ENCODE data around the gene PSMD4. TPM values are rescaled to one million over a fixed set of nuclear protein-coding genes. Genes with fewer than 3 reads are reported as not detected.

PSMD4 gene
- total and polyA plus RNA-seq, 8 donors: 53.7 to 104 (median 82.7) TPM

DNA sequence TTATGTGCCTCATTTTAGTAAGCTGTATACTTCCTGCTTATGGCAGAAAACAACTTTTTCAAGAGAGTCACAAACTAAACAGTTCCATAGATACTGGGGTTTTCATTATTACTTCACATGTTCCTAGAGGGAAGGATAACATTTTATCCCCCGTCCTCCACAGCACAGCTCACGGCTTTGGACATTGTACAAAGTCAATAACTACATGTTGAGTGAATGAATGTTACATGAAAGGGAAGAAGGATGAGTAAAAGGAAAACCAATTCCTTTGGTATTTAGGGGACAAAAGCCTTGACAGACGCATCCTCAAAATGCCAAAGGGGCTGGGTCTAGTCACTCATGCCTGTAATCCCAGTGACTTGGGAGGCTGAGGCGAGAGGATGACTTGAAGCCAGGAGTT, 57.9 kb downstream of the PSMD4 start:
- H3K9me3 ChIP-seq: no peaks in the 10 kb centered on the region
- H3K4me1 ChIP-seq: peaks cover 0 to 13% (median 3%) of the 10 kb centered on the region in 3 donors
- 91 to 97% methylated on average over 4 of the region's 4 CpGs for WGBS, 2 donors
- intact Hi-C loops (cut with DNase I): no loop called here
- ATAC-seq: no peak
- no peak overlapping the region for H3K4me3 ChIP-seq
- no peak for FAIRE-seq
- DNase-seq: no peak
- H3K36me3 ChIP-seq: peaks cover 0 to 32% (median 6%) of the 10 kb centered on the region in 3 donors
- H3K27me3 ChIP-seq: no peaks in the 10 kb centered on the region
- TF ChIP-seq, protein P1, sequence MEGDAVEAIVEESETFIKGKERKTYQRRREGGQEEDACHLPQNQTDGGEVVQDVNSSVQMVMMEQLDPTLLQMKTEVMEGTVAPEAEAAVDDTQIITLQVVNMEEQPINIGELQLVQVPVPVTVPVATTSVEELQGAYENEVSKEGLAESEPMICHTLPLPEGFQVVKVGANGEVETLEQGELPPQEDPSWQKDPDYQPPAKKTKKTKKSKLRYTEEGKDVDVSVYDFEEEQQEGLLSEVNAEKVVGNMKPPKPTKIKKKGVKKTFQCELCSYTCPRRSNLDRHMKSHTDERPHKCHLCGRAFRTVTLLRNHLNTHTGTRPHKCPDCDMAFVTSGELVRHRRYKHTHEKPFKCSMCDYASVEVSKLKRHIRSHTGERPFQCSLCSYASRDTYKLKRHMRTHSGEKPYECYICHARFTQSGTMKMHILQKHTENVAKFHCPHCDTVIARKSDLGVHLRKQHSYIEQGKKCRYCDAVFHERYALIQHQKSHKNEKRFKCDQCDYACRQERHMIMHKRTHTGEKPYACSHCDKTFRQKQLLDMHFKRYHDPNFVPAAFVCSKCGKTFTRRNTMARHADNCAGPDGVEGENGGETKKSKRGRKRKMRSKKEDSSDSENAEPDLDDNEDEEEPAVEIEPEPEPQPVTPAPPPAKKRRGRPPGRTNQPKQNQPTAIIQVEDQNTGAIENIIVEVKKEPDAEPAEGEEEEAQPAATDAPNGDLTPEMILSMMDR (IDR thresholded peaks at IDR 0.05): no peak
- peak overlapping the region in 2 of 4 donors; percentile 4 to 62 for H3K27ac ChIP-seq

DNA sequence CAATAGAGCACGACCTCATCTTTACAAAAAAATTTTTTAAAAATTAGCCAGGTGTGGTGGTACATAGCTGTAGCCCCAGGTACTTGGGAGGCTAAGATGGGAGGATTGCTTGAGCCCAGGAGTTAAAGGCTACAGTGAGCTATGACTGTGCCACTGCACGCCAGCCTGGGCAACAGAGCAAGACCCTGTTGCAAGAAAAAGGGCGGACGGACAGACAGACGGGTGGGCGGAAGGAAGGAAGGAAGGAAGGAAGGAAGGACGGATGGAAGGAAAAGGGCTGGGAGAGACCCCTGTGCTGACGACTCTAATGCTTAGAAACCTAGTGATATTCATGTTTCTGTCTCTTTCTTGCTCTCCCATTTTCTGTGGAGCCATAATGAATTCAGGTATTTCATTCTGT, 58.3 kb downstream of the PSMD4 start:
- no peak overlapping the region for H3K4me3 ChIP-seq
- TF ChIP-seq, protein P1 (IDR thresholded peaks at IDR 0.05): no peak
- intact Hi-C loops (cut with DNase I): no loop called here
- no peak overlapping the region for H3K27ac ChIP-seq
- no peak for ATAC-seq
- H3K4me1 ChIP-seq: peaks cover 0 to 13% (median 3%) of the 10 kb centered on the region in 3 donors
- H3K9me3 ChIP-seq: no peaks in the 10 kb centered on the region
- DNase-seq: no peak
- no peaks in the 10 kb centered on the region for H3K27me3 ChIP-seq
- FAIRE-seq: no peak
- 90% methylated on average over 8 of the region's 8 CpGs for WGBS, 2 donors
- peaks cover 0 to 30% (median 4%) of the 10 kb centered on the region in 3 donors for H3K36me3 ChIP-seq

DNA sequence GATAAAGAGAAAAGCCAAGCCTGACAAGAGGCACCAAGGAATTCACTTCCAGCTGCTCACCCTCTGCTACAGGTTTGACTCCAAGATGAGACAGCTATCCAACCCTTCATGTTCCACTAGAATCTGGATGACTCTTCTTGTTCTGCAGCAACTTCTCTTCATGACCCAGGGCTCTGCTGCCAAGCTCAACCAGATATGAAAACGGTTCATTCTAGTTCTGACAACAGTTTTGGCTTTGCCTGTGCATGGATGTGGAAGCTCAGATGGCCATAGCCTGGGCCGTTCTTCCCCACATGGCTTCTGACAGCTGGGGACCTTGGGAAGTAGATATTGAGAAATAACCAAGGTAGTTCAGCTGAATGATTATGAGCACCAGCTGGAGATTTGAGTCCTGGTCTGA, 59.0 kb downstream of the PSMD4 start:
- WGBS, 2 donors: 38% methylated on average over 2 of the region's 2 CpGs
- Histone ChIP-seq H3K4me3 (no peak overlapping the region), H3K9me3 (no peaks in the 10 kb centered on the region), H3K4me1 (peaks cover 0 to 13% (median 3%) of the 10 kb centered on the region in 3 donors), H3K36me3 (peaks cover 0 to 23% (median 4%) of the 10 kb centered on the region in 3 donors), H3K27ac (no peak overlapping the region), H3K27me3 (no peaks in the 10 kb centered on the region)
- DNase-seq (no peak), FAIRE-seq (no peak), ATAC-seq (peak in 1 of 4 donors; percentile 11)
- TF ChIP-seq, protein P1 (IDR thresholded peaks at IDR 0.05): no peak
- intact Hi-C loops (cut with DNase I): no loop called here

DNA sequence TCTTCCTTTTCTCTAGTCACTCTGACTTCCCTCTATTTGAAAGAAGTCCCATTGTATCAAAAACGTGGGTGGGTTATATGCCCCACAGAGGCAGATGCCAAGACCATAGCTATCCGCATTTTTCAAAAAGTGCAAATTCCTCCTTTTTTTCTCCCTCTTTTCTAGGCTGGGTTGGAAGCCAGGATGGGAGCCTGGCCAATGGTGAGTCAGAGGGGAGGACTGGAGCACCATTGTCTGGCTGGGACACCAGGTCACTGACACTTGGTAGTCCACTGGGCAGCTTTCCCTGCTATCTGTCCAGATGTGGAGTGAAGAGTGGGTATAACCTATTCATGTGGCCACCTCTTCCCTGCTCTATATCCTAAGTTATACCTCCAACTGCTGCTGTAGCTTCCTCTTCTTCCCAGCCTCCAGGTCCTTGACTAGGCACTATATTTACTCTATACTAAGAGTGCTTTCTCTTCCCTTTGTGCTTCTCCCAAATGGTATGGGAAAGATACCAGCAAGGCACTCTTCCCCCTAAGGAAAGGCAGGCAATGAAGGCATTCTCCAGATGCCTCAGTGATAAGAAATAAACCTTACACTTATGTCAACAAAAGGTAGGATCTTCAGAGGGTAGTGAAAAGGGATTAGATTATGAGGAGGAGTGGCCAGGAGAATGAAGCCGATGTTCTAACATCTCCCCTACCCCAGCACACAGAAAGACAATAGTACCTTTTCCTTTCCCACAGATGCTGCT, 59.8 kb downstream of the PSMD4 start:
- peaks cover 0 to 16% (median 4%) of the 10 kb centered on the region in 3 donors for H3K36me3 ChIP-seq
- peak; percentile 42 to 72 (median 60) for ATAC-seq
- TF ChIP-seq, protein P1 (IDR thresholded peaks at IDR 0.05): no peak

More for the DNA sequence above, 59.8 kb downstream of the PSMD4 start:
- DNase-seq: peak in 3 of 6 donors; percentile 44 to 61 (median 59)
- no peaks in the 10 kb centered on the region for H3K27me3 ChIP-seq
- H3K4me3 ChIP-seq: no peak overlapping the region
- intact Hi-C loops (cut with DNase I): no loop called here
- no peak overlapping the region for H3K27ac ChIP-seq
- no peaks in the 10 kb centered on the region for H3K9me3 ChIP-seq
- FAIRE-seq: no peak
- peaks cover 0 to 13% (median 3%) of the 10 kb centered on the region in 3 donors for H3K4me1 ChIP-seq
- WGBS, 2 donors: 48 to 57% methylated on average over 3 of the region's 3 CpGs

Data from pancreas (tissue), 10 donors.